NCI-H187 treated with DMSO at 0.1 percent for 48 hours (cell line): ENCODE measurements around the gene MTFR1L.

Experiments used
- DNase-seq: peaks from one replicate; lab custom pipeline; 2025; lab: John Stamatoyannopoulos, UW

The MTFR1L gene

DNA sequence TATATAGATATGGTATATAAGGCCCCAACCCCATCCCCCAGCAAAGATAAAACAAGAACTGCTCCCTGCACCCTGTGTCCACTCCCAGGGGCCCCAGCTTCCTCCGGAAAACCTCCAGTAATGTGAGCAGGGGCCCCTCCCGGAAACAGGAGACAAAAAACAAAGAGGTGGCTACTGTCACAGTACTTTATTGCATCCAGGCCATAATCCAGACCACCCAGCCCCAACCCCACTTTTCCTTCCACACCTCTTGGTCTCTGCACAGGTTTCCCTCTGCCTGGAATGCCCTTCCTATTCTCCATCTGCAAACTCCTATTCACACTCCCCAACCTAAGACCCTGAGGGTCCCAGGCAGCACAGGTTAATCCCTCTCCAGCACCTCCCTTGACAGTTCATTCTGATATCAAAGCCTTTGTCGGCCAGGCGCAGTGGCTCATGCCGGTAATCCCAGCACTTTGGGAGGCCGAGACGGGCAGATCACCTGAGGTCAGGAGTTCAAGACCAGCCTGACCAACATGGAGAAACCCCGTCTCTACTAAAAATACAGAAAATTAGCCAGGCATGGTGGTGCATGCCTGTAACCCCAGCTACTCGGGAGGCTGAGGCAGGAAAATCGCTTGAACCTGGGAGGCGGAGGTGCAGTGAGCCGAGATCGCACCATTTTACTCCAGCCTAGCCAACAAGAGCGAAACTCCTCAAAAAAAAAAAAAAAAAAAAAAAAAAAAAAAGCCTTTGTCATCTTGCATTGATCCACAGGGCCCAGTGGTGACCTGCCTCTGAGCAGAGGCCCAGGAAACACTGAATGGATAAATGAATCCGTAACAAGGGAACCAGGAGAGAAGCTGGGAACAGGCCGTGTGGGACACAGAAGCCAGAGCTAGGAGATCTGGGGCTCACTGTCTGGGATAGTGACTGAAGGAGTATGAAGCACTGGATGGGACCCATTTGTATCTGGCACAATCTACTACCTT lies 41.8 kb downstream of the MTFR1L start:
- no peak for DNase-seq

DNA sequence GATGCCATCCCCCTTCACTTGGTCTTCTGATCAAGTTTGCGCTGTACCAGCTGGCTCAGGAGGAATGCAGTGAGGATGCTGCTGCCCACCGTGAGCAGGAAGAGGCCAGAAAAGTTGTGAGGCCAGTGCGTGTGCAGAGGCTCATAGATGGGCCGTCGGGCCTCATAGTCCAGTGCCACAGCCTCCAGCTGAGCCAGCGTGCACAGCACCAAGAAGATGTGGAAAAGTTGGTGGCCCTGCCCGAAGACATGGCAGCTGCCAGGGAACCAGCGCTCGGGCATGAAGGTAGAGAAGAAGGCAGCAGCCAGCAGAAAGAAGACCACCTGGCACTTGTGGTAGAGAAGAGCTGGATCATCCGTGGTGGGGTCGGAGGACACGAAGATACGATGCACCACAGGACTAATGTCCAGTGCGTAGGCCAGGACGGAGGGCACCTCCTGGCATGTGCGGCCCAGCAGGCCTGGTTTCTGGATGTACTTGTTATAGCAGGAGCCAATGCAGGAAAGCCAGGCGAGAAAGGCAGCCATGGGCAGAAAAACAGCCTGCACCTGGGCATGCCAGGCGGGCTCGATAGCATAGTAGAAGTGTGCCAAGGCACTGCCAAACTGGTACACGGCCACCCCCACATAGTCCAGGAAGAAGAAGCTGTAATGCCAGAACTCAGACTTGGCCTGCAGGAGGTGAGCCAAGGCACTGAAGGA lies 43.2 kb downstream of the MTFR1L start:
- DNase-seq, result no peak

DNA sequence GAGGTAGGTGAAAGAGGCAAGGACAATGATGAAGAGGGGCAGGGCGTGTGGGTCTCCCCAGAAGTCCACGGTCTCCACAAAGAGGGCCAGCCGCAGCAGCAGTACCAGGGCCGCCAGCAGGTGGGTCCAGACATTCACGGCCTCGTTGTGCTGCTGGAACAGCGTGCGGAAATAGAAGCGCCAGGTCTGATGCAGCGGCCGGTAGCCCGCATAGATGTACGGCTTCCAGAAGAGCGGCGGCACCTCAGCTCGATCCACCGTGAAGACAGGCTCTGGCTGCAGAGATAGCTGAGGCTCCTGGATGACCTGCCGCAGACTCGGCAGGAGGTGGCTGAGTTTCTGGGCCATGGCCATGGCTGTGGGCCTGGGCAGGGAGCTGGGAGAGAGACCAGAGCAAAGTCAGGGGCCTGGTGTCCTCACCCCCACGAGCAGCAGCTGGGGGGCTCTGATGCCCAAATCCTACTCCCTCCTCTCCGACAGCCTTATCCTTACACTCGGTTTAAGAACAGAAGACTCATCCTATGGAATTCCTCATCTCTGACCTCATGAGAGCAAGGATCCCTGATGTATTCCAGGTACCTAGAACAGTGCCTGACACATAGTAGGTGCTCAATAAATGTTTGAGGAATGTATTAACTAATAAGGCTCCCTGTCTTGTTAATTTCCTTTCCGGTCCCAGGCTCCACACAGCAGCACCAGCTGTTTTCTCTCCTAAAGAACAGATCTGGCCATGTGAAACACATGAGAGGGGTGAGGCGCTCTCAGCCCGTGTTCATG lies 43.9 kb downstream of the MTFR1L start:
- DNase-seq, result no peak

- no peak for DNase-seq
These were observed 44.7 kb downstream of the MTFR1L start for GRCh38 chr1:25864434-25864833.

GRCh38 chr1:25866288-25866687 lies 46.5 kb downstream of the MTFR1L start:
- no peak for DNase-seq

DNA sequence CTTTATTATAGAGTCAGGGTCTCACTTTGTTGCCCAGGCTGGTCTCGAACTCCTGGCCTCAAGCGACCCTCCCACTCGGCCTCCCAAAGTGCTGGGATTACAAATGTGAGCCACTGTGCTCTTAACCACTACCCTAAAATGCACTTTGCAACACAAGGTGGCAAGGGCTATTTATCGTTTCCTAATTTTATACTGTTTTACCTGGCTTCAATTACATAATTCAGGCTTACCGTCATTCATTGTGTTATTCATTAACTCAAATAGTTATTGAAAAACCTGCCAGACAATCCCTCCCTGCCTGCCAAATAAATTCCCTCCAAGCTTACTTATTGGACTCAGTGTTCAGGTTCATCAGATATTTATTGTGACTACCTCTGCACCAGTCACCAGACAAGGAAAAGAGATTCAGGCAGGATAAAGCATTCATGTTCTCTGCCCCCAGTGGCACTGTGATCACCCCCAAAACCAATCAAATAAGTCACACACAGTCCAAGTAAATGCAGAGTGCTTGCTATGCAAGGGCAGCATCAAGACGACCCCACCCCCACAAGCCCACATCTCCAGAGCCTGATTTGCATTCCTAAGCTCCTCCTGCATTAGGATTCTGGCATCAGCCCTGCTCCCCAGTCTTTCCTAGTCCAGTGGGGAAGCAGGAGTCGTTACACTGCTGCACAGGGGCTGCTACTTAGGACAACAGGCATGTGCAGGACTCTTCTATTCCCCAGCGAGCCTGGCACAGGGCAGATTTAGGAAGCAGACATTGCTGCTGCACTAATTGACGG lies 47.6 kb downstream of the MTFR1L start:
- no peak for DNase-seq

DNA sequence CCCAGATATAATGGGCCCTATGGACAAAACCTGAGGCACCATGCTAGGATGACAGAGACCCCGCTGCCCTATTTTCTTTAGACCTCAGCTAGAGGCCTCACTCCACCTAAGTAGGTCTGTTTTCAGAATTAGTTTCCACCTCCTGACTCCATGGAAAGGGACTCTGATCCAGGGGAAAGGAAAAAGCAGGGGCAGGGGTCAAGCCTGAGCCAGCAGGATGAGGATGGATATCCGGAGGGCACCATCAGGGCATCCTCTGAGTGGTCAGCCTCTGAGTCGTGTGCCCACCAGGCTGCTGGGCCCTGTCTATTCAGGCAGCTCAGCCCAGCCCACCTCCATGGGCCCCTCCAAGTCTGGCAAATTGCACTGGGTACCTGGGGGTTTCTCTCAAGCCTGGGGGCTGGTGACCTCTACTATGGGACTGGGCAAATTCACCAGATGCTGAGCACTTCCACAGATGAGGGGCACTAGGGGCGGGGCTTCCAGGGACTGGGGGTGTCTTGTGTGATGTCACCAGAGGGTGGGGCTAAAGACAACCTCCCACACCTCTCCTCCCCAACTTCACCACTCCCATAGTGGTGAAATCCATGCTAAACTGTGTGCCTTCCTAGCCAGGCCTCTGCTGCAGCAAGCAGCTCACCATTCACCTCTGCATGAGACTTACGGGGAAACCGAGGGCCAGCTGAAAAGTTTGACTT lies 50.3 kb downstream of the MTFR1L start:
- no peak for DNase-seq

- no peak for DNase-seq
These were observed 50.9 kb downstream of the MTFR1L start for GRCh38 chr1:25870614-25871013.

GRCh38 chr1:25871086-25871703 lies 51.4 kb downstream of the MTFR1L start:
- no peak for DNase-seq

- DNase-seq, result no peak
These were observed 52.1 kb downstream of the MTFR1L start for GRCh38 chr1:25871704-25872494.

DNA sequence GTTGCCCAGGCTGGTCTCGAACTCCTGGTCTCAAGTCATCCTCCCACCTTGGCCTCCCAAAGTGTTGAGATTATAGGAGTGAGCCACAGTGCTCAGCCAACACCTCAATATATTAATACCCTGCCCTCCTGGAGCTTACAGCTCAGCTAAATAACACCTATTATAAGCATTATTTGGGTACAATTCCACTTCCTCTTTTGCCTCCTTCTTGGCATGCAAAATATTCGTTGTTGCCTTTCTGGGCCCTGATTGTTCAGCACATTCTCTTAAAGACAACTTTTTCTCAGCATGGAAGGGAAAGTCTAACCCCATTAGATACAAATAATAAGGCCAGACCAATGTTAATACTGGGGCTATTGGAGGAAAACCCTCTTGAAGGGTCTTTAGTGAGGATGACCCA lies 53.0 kb downstream of the MTFR1L start:
- no peak for DNase-seq

GRCh38 chr1:25873120-25873519 lies 53.4 kb downstream of the MTFR1L start:
- no peak for DNase-seq

- no peak for DNase-seq
These were observed 54.5 kb downstream of the MTFR1L start for GRCh38 chr1:25874209-25874608.

GRCh38 chr1:25874635-25875153 lies 54.9 kb downstream of the MTFR1L start:
- DNase-seq, result no peak

- DNase-seq, result no peak
These were observed 55.6 kb downstream of the MTFR1L start, which contains the start of gene PAQR7 for GRCh38 chr1:25875154-25875855. TSS of gene PAQR7 (minus strand) at chr1:25875708. CDS start at chr1:25863839, 11,869 bp downstream.

DNA sequence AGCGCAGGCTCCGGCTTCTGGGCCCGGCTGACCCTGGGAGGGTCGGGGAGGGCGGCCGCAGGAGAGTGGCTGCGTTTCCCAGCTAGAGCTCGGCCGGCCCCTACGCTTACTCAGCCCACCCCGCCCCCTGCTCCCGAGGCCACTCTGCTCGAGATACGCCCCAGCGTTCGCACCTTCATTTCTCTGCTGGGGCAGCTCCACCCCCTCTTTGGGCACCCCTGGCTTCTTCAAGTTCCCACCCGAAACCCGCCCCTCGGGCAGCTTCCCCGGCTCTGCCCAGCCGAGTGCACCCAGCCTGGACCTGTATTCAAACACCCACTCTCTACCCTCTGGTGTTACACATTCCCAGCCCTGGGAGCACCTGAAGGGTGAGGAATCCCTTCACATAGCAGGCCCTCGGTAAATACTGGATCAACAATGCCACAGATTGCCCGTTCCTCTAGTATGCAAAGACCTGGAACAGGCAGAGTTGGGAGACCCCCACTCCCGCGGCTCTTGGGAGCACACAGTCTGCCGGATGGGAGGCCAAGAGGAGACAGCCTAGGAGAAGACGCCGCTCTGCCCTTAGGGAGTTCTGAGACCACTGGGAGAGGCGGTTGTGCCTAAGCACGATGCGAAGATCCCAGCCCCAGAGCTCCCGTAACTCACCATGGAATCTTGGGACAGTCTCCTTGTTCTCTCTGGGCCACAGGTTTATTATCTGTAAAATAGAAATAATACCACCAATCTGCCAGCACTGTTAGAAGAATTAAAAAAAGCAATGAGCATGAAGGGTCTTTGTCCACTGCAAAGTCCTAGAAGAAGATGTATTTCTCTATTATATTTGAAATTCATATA lies 56.3 kb downstream of the MTFR1L start:
- DNase-seq, result no peak

DNA sequence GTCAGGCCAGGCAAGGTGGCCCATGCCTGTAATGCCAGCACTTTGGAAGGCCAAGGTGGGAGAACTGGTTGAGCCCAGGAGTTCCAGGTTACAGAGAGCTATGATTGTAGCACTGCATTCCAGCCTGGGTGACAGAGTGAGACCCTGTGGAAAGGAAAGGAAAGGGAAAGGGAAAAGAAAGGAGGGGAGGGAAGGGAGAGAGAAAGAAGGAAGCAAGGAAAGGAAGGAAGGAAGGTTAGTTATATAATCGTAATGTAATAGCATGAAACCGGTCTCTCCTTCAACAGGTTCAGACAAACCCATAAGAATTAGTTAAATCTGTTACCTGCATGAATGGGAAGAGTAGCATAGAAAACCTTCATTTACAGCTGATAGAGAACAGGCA lies 56.9 kb downstream of the MTFR1L start:
- DNase-seq, result no peak

DNA sequence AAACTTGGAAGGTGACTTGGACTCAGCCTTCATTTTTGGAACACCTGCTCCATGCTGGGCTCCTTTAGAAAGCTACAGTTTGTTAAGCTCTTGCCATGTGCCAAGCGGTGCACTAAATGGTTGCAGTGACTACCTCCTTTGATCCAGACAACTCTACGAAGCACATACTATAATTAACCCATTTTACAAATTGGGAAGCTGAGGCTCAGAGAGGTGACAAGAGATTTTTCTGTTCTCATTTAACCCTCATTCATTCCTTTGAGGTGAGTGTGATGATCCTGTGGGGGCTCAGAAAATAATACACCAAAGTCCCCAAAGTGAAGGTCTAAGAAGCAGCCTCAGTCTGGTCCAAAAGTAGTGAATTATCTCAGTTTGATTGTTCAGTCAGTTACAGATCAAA lies 57.4 kb downstream of the MTFR1L start:
- DNase-seq, result no peak
